ENCODE measurements around the gene EBI3.
"Not testable (repeated sequence)": the region's sequence is repeated elsewhere in the genome, so short reads cannot be mapped to it uniquely, and the experiment has no call there.

EBI3 gene

GRCh38 chr19:4279530-4280422, 50.5 kb downstream of the EBI3 start:
- DNase-seq: no peak

GRCh38 chr19:4284176-4284958, 55.0 kb downstream of the EBI3 start:
- DNase-seq: no peak

GRCh38 chr19:4284974-4285373, 55.7 kb downstream of the EBI3 start:
- DNase-seq: no peak

GRCh38 chr19:4286141-4286540, 56.8 kb downstream of the EBI3 start:
- not testable (repeated sequence) for DNase-seq
